NCI-H2227 (cell line): Measurements from ENCODE around the gene OTOP2.
"Not testable (repeated sequence)": the region's sequence is repeated elsewhere in the genome, so short reads cannot be mapped to it uniquely, and the experiment has no call there.

Source experiments
- DNase-seq: peaks from one replicate; lab custom pipeline; 2025; ENCODE audit not compliant: unreplicated experiment; lab: John Stamatoyannopoulos, UW

Gene OTOP2

DNA sequence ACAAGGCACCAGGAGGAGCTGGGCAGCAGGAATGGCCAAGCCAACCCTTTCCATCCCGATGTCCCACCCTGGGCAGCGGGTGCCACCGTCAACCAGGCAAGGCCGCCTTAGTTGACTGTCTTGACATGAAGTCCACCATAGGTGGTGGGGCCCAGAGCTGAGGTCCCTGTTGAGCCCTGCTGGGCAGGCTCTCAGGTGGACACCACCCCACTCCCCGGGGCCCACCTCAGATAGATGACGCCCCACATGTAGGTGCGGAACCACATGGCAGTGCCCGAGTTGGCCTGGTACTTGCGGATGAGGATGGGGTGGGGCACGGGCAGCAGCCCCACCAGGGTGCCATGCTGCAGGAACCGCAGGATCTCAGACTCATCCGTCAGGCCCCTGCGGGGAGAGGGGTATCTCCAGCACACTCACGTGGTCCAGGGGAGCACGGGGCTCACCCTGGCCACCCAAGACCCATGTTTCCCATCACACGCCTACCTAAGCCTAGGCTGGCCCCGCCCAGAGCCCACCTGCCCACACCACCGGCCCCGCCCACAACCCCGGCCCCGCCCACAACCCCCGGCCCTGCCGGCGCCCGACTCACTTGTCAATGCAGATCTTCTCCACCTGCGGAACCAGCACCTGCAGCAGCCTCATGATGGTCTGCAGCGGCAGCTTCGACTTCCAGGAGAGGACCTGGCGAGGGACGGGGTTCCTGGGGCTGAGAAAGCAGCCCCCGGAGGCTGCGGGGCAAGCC lies 27.8 kb downstream of the OTOP2 start:
- no peak for DNase-seq

DNA sequence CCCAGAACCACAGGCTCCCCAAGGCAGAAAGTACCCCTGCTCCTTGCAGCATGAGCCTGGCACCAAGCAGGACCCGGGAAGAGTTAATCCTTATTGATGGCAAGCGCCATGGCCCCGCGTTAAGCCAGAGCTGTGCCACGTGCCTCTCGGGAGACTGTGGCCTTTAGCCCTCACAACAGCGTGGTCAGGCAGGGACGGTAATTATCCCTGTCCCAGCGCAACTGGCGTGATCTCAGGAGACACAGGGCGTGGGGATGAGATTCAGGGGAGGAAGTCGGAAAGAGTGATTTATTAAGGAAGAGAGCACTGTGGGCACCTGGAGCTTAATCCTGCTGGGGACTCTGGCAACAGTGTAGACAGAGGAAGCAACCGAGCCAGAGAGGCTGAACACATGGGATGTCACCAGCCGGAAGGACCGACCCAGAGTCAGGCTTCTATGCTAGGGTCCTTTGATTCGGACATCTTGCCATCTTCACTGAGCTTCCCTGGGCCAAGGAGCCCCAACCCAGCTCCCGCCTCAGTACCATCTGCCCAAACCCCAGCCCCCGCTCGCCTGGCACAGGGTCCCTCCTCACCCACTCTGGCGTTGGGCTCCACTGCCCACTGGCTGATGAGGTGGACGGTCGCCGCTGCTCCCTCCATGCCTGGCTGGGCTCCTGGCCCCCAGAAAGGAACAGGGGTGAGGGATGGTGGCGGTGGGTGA lies 28.5 kb downstream of the OTOP2 start:
- no peak for DNase-seq

DNA sequence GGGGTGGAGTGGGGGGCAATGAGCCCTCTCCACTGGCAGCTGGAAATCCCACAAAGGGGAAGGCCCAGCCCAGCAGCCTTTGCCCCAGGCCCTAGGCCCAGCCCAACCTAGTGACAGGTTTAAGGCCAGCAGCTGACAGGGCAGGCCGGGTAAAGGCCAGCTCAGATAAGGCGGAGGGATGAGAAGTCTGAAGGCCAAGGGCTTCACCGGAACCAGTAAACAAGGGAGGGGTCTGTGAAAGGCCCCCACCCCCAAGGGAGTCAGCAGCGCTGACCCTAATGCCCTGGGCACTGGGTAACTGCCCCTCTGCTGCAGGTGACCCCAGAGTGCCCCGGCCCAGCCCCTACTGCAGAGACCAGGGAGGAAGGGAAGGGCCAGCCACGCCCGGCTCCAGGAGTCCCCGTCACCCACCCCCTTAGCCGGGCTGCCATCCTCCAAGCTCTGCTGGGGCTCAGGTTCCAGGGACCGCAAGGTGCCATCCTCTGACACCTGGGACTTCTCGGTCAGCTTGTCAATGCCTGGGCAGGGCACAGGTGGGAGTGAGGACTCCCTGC lies 29.1 kb downstream of the OTOP2 start:
- no peak for DNase-seq

DNA sequence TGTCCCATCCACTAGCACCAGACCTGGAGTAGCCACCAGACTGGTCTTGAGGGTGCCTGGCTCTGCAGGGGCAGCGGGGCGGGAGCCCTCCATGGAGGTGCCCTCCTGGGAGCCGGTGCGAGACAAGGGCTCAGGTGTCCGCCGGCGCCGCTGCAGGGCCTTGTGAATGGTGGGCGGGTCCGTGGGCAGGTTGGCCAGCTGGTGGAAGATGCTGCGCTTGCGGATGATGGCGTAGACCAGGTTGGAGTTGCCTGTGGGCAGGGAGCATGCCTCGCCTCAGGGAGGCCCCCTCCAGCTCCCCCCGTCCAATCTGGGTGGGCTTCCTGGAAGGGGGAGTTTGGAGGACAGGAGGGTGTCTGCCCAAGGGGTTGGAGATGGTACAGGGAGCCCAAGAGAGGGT lies 30.0 kb downstream of the OTOP2 start:
- DNase-seq, result no peak

DNA sequence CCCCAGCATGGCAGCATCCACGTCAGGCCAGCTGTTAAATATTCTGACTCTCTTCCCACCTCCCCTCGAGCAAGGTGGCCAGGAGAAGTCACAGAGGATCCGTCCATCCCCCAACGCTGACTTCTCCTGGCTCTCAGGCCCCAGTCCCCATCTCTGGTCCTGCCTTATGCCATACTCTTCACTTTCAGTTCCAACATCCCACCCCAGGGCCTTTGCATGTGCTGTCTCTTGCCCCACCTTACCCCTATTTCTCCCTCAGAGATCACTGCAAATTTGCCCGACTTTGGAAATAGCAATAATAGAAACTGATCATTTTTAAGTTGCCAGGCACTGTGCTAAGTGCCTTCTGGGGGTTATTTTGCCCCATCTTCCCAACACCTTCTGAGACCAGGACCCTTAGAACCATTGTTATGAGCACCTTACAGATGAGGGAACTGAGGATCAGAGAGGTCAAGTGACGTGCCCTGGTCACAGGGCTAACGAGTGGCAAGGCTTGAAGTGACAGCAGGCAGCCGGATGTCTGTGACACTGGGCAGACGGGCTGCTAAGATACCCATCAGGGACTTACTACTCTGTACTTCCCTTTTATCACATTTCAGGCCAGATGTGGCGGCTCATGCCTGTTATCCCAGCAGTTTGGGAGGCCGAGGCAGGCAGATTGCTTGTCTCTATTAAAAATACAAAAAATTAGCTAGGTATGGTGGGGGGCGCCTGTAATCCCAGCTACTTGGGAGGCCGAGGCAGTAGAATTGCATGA lies 30.8 kb downstream of the OTOP2 start:
- DNase-seq, result no peak

DNA sequence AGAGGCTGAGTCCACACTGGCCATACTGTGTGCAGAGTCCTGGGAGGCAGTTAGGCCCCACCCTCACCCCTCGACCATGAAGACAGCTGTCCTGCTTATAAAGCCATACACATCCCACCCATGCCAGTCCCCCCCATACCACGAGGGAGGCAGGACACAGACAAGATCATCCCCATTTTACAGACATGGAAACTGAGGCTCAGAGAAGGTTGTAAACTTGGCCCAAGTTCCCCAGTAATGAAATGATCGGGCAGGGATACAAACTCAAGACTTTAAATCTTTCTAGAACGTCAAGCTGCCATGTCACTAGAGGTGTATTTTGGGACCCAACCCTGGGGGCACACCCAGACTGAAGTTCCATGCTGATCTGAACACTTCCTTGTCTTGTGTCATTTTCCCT lies 32.0 kb downstream of the OTOP2 start:
- DNase-seq, result no peak

DNA sequence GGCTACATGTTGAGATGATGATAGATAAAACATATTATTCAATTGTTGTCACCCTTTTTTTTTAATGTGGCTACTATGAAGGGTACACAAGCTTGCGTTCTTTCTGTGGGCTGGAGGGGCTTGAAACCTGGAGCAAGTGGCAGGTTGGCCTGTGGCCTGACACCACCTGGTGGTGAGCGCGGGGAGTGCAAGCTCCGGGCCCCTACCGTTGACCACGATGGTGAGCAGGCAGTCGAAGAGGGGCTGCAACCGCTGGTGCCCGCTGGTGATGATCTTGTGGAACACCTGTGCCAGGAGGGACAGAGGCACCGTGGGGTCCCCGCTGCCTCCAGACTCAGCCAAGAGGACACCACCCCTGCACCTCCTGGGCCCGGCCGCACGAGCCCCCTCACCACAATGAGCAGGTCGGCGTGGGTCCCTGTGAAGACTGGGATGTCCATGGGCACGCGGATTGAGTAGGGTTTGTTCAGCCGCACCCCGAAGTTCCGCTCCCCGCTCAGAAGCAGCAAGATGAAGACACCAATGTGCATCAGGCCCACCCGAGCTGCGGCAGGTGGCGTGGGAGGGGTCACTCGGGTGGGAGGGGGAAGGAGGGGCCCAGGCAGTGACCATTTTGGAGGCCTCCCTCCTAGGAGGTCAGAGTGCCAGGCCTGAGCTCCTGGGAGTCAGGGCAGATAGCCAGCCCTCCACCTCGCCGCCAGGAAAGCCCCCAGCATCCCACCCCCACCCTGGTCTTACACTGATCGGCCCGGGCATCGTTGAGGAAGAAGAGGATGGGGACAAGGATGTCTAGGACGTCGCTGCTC lies 34.1 kb downstream of the OTOP2 start:
- peak; percentile 85 for DNase-seq

DNA sequence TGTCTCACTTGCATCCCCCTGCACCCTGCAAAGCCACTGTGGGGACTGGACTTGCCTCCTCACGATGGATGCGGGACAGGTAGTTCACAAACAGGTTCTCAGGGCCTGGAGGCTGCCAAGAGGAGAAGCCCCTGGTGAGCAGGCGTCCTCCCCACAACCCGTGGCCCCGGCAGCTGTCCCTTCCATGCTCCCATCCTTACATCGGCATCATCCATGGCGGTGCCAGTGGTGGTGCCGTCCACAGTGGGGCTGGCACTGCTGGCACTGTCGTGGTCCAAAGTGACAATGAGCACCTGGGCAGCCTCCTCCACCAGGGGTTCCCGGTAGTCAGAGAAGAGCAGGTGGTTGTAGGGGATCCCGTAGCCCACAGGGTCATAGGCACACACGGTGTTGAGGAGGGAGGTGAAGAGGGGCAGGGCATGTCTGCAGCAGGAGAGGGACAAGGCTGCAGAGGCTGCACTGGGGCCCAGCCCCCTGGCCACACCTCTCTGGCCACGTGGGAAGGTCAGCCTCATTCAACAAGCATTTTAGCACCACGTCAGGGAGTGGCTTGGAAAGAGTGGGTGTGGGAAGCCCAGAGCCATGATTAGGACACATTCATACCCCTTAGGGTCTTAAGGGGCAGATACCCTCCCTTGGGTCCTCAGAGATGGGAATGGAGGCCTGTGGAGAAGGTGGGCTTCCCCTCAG lies 35.9 kb downstream of the OTOP2 start:
- DNase-seq, result no peak

DNA sequence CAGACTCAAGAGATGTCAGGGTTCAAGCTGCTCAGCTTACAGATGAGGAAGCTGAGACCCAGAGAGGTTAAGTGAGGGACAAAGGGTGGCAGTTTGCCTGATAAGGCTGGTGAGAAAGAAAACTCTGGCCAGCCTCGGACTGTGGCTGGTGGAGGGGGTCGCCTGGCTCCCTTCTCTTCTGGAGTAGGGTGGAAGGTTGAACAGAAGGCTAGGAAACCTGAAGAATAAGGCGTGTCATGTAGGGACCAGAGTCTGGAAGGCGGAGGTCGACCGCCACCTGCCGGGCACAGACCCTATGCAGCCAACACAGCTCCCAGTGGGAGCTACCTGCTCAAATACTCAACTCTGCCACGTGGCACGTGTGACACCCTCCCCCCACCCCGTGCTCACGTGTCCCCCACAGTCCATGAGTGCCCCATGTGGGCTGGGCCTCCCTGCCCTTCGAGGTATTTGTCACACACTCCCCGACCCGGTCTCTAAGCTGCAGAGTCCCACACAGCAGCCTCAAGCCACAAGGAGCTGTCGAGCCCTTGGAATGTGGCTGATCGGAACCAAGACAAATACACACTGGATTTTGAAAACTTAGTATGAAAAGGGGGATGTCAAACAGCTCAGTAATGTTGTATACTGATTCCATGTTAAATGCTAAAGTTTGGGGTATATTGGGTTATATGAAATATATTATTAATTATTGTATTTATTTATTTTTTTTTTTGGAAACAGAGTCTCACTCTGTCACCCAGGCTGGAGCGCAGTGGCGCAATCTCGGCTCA lies 36.7 kb downstream of the OTOP2 start:
- no peak for DNase-seq

DNA sequence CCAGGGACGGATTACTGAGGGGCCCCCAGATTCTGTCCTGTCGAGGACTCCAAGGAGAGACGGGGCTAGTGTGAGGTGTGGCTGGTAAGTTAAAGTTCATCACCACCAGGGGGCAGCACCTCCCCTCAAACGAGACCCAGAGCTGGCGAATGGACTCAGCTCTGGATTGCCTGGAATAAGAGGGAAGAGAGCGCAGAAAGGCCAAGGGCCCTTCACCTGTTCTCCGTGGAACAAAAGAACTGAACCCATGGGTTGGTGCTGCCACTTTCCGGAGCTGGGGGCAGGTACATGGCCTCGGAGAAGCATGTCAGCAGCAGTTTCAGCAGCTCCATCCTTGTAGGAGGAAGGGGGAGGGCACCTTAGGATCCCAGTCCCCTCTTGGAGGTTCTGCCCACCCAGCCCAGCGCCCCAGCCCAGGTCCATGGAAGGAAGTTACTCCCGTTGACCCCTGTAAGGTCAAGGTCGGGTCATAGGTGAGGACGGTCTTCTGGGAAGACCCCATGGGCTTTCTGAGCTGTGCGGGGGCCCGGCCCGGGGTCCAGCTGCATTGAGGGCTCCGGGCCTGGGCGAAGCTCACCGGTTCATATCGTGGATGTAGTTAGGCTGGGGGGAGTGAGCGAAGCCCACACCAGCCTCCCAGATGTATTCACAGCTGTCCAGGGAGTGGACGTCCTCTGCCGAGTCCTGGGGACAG lies 37.7 kb downstream of the OTOP2 start:
- DNase-seq, result peak; percentile 90

DNA sequence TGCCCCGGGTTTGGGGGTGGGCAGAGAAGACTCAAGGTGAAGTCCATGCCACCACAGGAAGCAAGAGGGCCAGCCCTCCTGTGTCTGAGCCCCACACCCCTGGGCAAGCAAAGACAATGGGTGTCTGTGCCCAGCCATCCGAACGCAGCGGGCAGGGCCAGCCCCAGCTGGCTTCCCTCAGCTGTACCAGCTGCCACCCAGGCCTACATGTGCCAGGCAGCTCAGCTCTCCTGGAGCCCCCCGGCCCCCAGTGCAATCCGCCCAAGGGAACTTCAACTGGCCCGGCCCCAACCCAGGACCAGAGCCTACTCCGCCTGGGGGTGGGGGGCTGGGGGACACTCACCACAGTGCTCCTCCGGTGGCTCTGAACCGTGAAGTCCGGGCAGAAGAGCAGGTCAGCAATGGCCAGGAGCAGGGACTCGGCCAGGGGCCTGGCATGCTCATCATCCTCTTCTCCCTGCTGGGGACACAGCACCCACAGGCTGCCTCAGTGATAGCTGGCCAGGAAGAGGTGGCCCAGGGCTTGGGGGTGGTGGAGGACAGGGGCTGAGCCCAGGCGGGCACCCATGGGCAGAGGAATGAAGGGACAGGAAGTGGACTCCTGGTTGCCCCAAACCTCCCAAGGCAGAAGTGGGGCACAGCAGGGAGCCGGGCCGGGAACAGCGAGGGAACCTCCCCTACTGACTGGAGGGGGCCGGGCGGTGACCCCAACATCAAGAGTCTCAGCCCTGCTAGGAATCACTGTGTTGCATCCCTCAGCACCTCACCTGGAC lies 38.7 kb downstream of the OTOP2 start:
- no peak for DNase-seq

DNA sequence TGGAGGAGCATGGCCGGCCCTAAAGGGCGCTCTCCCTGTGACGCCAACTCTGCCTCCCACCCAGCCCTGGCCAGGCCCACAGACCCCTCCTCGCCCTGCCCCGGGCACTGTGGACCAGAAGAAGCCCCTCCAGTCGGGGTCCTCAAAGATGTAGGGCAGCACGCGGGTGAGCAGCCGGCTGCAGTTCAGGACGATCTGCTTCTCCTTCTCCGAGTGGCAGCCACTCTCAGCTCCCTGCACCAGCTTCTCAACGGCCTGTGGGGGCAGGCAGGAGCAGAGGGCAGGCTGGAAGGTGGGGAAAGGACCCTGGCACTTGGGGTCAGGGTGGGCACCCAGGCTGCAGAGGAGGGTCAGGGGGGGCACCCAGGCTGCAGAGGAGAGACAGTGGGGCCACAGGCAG lies 39.6 kb downstream of the OTOP2 start:
- DNase-seq, result no peak

DNA sequence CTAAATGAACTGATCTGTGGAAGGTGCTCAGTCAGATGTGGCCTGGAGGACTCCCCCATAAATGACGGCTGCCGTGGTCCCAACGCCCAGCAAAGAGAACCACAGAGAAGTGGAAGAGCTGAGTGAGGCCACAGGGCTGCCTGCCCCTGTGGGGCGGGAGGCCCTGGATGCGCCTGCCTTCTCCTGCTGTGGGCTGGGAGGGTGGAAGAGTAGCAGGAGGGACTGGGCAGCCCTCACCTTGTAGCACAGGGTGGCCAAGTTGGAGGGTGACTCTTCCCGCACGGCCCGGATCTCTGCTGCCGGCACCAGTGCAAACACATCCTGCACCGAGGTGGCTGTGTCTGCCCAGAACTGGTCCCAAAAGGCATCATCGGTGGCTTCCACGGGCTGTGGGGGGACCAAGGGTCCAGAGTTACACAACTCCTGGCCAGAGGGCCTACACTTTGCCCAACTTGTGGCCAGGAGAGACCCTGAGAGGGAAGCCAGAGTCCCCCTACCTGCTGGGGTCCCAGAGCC lies 40.2 kb downstream of the OTOP2 start:
- DNase-seq, result no peak

DNA sequence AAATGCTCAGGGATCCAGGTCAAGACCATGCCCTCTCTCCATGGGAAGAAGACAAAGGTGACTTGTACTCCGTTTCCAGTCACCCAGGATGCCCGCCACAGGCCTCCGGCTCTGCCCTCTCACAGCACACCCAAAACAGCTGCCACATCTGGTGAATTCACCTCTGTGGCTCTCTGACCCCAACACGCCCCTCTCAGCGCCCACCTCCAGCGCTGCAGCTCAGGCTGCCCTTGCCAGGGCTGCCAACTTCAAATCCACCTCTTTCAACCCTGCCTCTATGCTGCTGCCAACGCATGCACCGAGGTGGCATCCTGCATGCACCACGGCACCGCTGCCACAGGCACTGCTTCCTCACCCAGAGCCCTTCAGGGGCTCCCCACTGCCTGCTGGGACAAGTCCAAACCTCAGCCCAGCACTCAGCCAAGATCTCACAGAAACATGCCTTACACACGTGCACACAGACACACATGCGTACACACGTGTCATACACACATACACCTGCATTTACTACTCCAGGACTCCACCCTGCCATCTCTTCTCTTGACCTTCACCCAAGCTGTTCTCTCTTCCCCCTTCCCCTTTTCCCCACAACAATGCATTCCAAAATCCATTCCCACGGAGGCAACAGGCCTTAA lies 41.0 kb downstream of the OTOP2 start:
- DNase-seq, result no peak

DNA sequence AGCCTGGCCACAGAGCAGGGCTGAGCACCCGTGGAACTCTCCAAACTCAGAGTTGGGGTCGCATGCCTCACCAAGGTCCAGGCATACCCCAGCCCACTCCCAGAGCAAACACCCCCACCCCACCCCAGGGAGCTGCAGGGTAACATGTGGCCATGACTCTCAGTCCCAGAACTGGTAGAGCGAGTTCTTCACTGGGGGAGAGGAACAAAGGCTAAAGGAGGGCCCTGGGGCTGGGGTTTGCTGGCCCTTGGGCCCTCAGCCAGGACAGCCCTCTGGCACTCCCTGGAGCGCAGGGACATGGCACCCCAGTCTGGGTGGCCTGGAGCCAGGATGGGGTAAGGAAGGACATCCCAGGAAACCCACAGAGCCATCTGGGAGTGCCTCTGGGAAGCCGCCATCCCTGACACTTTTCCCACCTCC lies 44.3 kb downstream of the OTOP2 start:
- no peak for DNase-seq

DNA sequence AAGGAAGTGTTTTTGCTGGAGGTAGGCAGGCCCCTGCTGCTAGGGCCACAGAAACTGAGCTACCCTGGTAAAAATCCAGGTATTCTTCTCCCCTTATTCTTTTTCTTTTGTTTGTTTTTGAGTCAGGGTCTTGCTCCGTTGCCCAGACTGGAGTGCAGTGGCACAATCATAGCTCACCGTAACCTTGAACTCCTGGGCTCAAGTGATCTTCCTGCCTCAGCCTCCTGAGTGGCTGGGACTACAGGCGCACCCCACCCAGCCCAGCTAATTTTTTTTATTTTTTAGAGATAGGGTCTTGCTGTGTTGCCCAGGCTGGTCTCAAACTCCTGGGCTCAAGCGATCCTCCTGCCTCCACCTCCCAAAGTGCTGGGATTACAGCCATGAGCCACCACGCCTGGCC lies 45.4 kb downstream of the OTOP2 start:
- not testable (repeated sequence) for DNase-seq

DNA sequence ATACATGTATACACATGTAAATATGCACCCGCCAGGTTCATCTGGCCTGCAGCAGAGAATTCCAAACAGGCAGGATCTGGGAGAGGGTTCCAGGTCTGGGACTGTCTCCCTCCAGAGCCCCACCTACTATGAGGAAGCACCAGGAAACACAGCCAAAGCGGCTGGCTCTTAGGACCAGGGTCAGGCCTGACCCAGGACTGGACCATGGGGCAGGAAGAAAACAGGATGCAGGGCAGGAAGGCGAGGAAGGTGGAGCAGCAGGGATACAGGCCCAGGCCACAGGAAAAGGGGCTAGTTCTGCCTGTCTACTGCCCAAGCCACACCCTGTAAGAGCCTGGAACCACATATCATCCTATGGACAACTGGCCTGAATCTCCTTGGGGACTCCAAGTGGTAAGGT lies 46.3 kb downstream of the OTOP2 start:
- no peak for DNase-seq
